Mucosa of descending colon (tissue), 3 donors: Measurements from ENCODE around the gene PKDCC. TPM values are rescaled to one million over a fixed set of nuclear protein-coding genes. Genes with fewer than 3 reads are reported as not detected.

Experiments
- ATAC-seq: fragments of 200-7000 bp; cut with Tn5 transposase; one replicate; pipeline ENCODE4 v1.9.1; 2020; ENCODE audit warnings: mild to moderate bottlenecking, moderate library complexity
- DNase-seq, 3 donors: peaks; one replicate each; pipeline ENCODE4 v3.0.0-alpha.2; 2020
- H3K36me3 ChIP-seq: fragments of 200-600 bp; one replicate; pipeline ENCODE4 v1.8.0; 2021; ENCODE audit warnings: low read depth, mild to moderate bottlenecking
- H3K4me1 ChIP-seq: fragments of 200-600 bp; one replicate; pipeline ENCODE4 v1.8.0; 2021; ENCODE audit warnings: low read depth, mild to moderate bottlenecking
- H3K4me3 ChIP-seq: fragments of 200-600 bp; one replicate; pipeline ENCODE4 v1.8.0; 2021; ENCODE audit warnings: mild to moderate bottlenecking
- H3K9me3 ChIP-seq: fragments of 200-600 bp; one replicate; pipeline ENCODE4 v1.8.0; 2021; ENCODE audit warnings: mild to moderate bottlenecking
- CTCF ChIP-seq: fragments of 200-600 bp; IDR thresholded peaks from one replicate; pipeline ENCODE4 v1.8.0; 2022; ENCODE audit warnings: antibody characterized with exemption, mild to moderate bottlenecking
- intact Hi-C, 2 donors: fragments of 100-400 bp; cut with DNase I in 1 of 2; cut with micrococcal nuclease in 1 of 2; formaldehyde crosslinking; loops; one replicate each; pipeline versions ENCODE4 v1.11.0 to v1.11.1; 2022; cut with DNase I, micrococcal nuclease
- total RNA-seq, 3 donors: library from RNA; stranded (reverse); fragmentation: NEBNext Ultra II Directional in 2 of 3; extraction: Animal tissue kit (Norgen Biotek cat#: 25700) in 2 of 3; gene quantifications; one replicate each; pipeline versions ENCODE4 v1.2.1 to v1.2.4, GENCODE V29; 2021 to 2023
- donor health status: DM: no; HTN: no; CAD: no; lungs with moderate emphysema.
- donor health status: DM: no; HTN: no; CAD: no.
- donor health status: DM: no; HTN: yes; CAD: no.

Gene PKDCC
- total RNA-seq, 3 donors from 2014 or later = 79.3 to 88.8 (median 80.7) TPM

DNA sequence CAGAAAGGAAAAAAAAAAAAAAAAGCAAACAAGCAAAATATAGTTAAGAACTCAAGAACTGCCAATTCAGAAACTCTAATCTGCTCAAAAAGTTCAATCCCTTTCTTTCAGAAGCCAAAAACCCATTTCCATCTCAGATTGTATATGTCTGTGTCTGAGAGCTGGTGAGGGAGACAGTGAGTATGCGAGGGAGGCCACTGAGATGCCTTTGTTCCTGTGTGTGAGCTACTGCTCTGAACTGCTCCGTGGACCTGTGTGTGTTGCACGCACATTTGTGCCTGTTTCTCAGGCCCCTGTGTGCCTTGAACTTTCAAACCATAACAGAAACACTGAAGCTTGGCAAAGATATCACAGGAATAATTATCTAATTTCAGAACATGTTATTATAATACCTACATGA lies 2.5 kb upstream of the PKDCC start:
- H3K4me3 ChIP-seq = no peak overlapping the region
- no peaks in the 10 kb centered on the region for H3K36me3 ChIP-seq
- H3K9me3 ChIP-seq = no peaks in the 10 kb centered on the region
- no peak for TF ChIP-seq CTCF
- intact Hi-C loops = no loop called here
- DNase-seq (no peak), ATAC-seq (no peak)
- peaks cover 8% of the 10 kb centered on the region for H3K4me1 ChIP-seq

GRCh38 chr2:42045848-42046748 lies 1.7 kb upstream of the PKDCC start:
- H3K4me1 ChIP-seq = peaks cover 8% of the 10 kb centered on the region
- intact Hi-C loops = no loop called here
- no peak for TF ChIP-seq CTCF
- DNase-seq (no peak), ATAC-seq (peak; percentile 9)
- H3K36me3 ChIP-seq = no peaks in the 10 kb centered on the region
- H3K4me3 ChIP-seq = no peak overlapping the region
- no peaks in the 10 kb centered on the region for H3K9me3 ChIP-seq

DNA sequence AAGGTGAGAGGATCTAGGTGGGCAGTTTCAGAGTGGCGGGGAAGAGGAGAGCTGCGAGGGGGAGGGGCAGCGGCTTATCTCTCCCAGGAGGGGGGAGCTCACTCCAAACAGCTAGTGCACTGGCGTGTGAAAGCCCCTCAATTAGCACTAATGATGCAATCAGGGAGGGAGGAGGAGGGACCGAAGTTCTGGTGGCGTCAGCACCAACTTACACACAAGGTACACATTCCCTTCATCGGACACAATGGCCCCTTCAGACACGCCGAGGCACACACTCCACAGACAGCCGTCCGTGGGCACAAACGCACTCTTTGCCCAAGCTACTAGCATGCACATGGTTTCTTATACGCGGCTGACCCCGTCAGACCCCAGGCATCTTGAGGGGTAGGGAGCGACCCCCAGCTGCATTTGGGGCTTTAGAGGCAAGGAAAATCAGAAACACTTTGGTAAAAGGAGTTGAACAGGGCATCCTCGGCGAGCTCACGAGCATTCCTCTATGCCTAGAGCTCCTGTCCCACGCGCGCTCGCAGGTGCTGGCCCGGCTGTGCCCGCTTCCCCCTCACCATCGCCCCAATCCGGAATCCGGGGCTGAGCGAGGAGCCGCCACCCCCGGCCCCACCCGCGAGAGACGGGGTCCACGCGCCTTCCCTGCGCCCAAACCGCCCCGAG lies 868 bp upstream of the PKDCC start:
- Histone ChIP-seq H3K9me3 (no peaks in the 10 kb centered on the region), H3K4me1 (peaks cover 8% of the 10 kb centered on the region), H3K4me3 (peak overlapping the region; percentile 11), H3K36me3 (no peaks in the 10 kb centered on the region)
- intact Hi-C loops = no loop called here
- ATAC-seq = no peak
- no peak for DNase-seq
- no peak for TF ChIP-seq CTCF

GRCh38 chr2:42048299-42049220 lies 739 bp downstream of the PKDCC start:
- no peak for TF ChIP-seq CTCF
- intact Hi-C loops = no loop called here
- Histone ChIP-seq H3K4me3 (peak overlapping the region; percentile 54), H3K36me3 (no peaks in the 10 kb centered on the region), H3K4me1 (peaks cover 22% of the 10 kb centered on the region), H3K9me3 (no peaks in the 10 kb centered on the region)
- peak in 2 of 3 donors; percentile 41 to 61 for DNase-seq
- ATAC-seq = peak; percentile 8
